Kasumi-1 (cell line): ENCODE measurements around the gene PACSIN3.
A peak's percentile ranks its signal among the peaks of the same experiment; 100 is the strongest.

Source experiments
- DNase-seq, 2 experiments: peaks; one replicate each; lab custom pipeline; 2025; lab: John Stamatoyannopoulos, UW

The PACSIN3 gene

GRCh38 chr11:47176328-47177228 is 9.7 kb downstream of the PACSIN3 start, which contains the start of gene ARFGAP2:
Gene ARFGAP2 (minus strand): TSS chr11:47176879. CDS start chr11:47176853, 26 bp downstream.
- peak; percentile 92 to 95 for DNase-seq

- DNase-seq = peak; percentile 37 to 45
Measured at GRCh38 chr11:47175746-47176327, 10.4 kb downstream of the PACSIN3 start.

- peak in 1 of 2 experiments; percentile 11 for DNase-seq
Measured at GRCh38 chr11:47172740-47173336, 13.4 kb downstream of the PACSIN3 start.

- DNase-seq = no peak
Measured at GRCh38 chr11:47171856-47172255, 14.4 kb downstream of the PACSIN3 start.

GRCh38 chr11:47171061-47171838 is 15.0 kb downstream of the PACSIN3 start:
- DNase-seq = no peak

GRCh38 chr11:47166368-47166767 is 19.9 kb downstream of the PACSIN3 start:
- no peak for DNase-seq

- DNase-seq = no peak
Measured at GRCh38 chr11:47165253-47165840, 20.9 kb downstream of the PACSIN3 start.

GRCh38 chr11:47164321-47164720 is 21.9 kb downstream of the PACSIN3 start:
- no peak for DNase-seq

- DNase-seq = no peak
Measured at GRCh38 chr11:47163898-47164297, 22.3 kb downstream of the PACSIN3 start.

- no peak for DNase-seq
Measured at GRCh38 chr11:47163193-47163592, 23.0 kb downstream of the PACSIN3 start.

- DNase-seq = no peak
Measured at GRCh38 chr11:47162426-47162825, 23.8 kb downstream of the PACSIN3 start.

GRCh38 chr11:47161890-47162289 is 24.3 kb downstream of the PACSIN3 start:
- no peak for DNase-seq

- peak; percentile 64 to 70 for DNase-seq
Measured at GRCh38 chr11:47161134-47161854, 24.9 kb downstream of the PACSIN3 start.

GRCh38 chr11:47160753-47161133 is 25.5 kb downstream of the PACSIN3 start:
- DNase-seq = no peak

- DNase-seq = no peak
Measured at GRCh38 chr11:47158242-47158641, 28.0 kb downstream of the PACSIN3 start.

- no peak for DNase-seq
Measured at GRCh38 chr11:47157805-47158204, 28.4 kb downstream of the PACSIN3 start.

- DNase-seq = no peak
Measured at GRCh38 chr11:47156951-47157350, 29.3 kb downstream of the PACSIN3 start.

- no peak for DNase-seq
Measured at GRCh38 chr11:47156333-47156732, 29.9 kb downstream of the PACSIN3 start.

GRCh38 chr11:47155879-47156278 is 30.4 kb downstream of the PACSIN3 start:
- DNase-seq = no peak

- peak; percentile 46 to 52 for DNase-seq
Measured at GRCh38 chr11:47154616-47155570, 31.3 kb downstream of the PACSIN3 start.
